ENCODE measurements around the gene SPTA1. TPM values are rescaled to one million over a fixed set of nuclear protein-coding genes. Genes with fewer than 3 reads are reported as not detected.
"Not testable (repeated sequence)": the region's sequence is repeated elsewhere in the genome, so short reads cannot be mapped to it uniquely, and the experiment has no call there.

Gene SPTA1
- total RNA-seq, 2 donors from 2014 or later: 0.56 to 0.62 TPM

DNA sequence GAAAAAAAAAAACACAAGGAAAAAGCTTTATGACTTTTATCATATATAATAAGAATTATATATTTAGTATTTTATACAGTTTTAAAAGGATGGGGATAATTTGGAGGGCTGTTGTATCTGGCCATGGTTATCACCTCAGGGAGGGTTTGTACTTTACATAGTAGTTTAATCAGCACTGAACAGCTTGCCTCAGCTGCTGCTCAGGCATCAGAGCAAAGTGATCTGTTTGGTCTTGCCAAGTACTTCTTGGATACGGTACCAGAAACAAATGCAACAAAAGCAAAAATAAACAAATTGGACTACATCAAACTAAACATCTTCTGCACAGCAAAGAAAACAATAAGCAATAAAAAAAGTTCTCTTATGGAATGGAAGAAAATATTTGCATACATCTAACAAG lies 2.6 kb upstream of the SPTA1 start:
- DNase-seq (ENCODE audit: low spot score): no peak
- intact Hi-C loops (cut with DNase I): no loop called here

GRCh38 chr1:158688343-158688742 lies 1.8 kb upstream of the SPTA1 start:
- DNase-seq (ENCODE audit: low spot score); intact Hi-C loops (cut with DNase I): not testable (repeated sequence)

DNA sequence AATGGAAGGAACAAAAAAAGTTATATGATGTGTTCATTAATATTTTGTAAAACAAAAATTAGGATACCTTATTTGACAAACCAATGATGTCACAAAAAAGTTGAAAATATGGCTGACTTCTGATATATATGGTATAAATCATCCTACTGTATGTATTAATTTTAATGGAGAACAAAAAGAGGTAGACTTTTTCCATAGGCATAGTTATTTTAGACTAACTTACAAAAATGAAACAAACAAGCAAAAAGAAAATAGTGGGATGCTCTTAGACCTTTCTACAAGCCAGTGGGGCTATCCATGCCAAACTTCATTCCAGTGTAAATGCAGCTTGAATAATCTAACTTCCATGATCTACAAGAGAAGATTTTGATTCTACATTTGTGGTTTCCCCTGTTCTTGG lies 522 bp upstream of the SPTA1 start:
- no peak for DNase-seq (ENCODE audit: low spot score)
- intact Hi-C loops (cut with DNase I): no loop called here

DNA sequence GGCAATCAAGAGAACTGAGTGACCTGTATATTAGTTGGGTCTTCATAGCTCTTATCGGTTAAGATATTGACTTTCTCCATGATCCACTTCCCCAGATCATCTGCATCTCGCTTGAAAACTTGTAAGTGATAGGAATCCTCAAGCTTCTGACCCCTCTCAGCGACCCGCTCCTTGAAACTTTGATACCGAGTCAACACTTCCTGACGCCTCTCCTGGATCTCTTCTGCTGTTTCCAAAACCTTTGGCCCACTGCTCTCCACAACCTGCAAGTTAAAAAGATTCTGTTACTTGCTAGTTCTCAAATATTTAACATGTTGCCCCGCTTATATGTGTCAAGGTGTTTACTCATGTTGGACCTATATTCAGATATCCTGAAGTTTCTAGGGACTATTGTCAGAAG lies 1.4 kb downstream of the SPTA1 start:
- no peak for DNase-seq (ENCODE audit: low spot score)
- intact Hi-C loops (cut with DNase I): no loop called here

DNA sequence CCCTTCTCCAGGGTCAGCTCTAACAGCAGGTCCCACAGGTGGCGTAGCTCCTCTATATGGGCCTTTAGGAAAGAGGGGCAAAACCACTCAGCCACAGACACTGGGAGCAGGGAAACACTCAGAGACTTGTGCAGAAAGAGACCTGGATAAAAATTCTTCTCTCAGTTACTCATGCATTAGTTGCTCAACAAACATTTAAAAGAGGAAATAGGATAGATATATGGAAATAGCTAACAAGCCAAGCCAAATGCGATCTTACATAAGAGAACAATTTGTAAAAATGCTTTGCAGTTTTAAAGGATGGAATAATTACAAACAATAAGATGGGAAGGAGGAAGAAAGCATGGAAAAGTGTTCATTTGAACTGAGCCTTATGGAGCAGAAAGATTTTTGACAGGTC lies 4.9 kb downstream of the SPTA1 start:
- intact Hi-C loops (cut with DNase I): loop anchor here in 1 of 2 donors (1.0 kb wide), 1 partner anchor 41 kb away; no protein-coding TSS in a partner anchor
- no peak for DNase-seq (ENCODE audit: low spot score)

DNA sequence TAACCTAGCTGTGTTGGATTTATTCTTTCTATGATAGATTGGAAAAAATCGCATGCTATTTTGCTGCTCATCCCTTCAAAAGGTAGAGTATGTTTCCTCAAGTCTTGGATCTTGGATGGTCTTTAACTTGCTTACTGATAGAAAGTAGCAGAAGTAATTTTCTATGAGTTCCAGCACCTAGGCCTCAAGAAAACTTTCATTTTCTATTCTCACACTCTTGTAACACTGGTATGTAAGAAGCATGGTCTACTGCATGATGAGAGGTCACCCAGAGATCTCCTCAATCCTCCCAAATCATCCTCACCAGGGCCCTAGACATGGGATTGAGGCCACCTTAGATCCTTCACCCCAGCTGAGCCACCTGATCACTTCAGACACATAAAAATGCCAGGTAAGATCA lies 7.2 kb downstream of the SPTA1 start:
- intact Hi-C loops (cut with DNase I): no loop called here

GRCh38 chr1:158675563-158676323 lies 10.8 kb downstream of the SPTA1 start:
- no peak for DNase-seq (ENCODE audit: low spot score)
- intact Hi-C loops (cut with DNase I): no loop called here

More for the DNA sequence above, 7.2 kb downstream of the SPTA1 start:
- DNase-seq (ENCODE audit: low spot score): no peak

DNA sequence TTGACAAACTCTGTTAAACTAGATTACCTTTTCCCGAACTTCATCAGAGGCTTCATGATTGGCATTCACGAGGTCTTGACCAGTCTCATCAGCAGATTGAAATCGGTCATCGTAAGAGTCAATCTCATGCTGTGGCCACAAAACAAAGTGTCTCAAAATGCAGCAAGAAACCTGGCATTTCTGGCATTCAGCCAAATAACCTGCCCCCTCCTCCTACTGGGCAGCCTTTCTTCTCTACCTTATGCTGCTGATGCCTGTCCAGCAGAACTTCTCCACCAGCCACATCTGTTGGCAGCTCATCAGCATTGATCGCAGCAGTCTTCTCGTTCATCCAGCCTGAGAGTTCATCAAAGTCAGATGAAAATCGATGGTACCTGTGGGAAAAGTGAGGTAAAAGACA lies 12.2 kb downstream of the SPTA1 start:
- no peak for DNase-seq (ENCODE audit: low spot score)
- intact Hi-C loops (cut with DNase I): no loop called here

- no peak for DNase-seq (ENCODE audit: low spot score)
- intact Hi-C loops (cut with DNase I): no loop called here
Measured at GRCh38 chr1:158666037-158666436, 20.5 kb downstream of the SPTA1 start.

DNA sequence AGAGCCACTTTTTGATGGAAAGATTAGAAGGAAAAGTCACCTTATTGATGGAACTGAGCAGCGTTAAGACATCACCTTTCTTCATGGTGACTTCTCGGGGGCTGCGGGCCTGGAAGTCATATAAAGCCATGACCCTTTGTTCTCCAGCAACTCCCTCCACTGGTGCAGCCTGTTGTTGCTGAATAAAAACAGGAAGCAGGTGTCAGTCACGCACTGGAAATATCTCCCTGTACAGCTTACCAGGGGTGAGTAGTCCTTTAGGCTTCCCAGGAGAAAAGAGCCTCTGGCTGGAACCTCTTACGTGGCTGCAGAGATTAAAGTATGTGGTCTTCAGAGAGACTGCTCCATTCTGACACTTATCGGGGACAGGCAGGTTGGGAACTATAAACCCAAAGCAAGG lies 31.9 kb downstream of the SPTA1 start:
- DNase-seq (ENCODE audit: low spot score): no peak
- intact Hi-C loops (cut with DNase I): no loop called here

DNA sequence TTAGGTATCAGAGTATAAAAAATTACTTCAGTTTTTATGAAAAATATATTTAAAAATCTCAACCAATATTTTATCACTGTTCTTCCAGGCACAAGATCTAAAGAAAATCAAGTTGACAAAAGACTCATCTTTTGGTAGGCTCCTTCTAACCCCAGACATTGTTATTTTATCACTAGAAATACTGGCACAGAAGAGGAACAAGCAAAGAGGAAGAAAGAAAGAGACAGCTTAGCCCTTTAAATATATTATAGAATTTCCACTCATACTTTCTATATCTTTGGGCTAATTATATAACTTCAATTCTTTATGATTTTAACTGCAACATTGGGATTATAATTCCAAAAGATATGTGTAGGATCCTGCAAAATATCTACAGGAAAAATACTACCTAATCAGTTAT lies 32.4 kb downstream of the SPTA1 start:
- DNase-seq (ENCODE audit: low spot score): no peak
- intact Hi-C loops (cut with DNase I): no loop called here

- intact Hi-C loops (cut with DNase I): no loop called here
- no peak for DNase-seq (ENCODE audit: low spot score)
Measured at GRCh38 chr1:158652721-158653334, 33.7 kb downstream of the SPTA1 start.

- intact Hi-C loops (cut with DNase I): no loop called here
- DNase-seq (ENCODE audit: low spot score): no peak
Measured at GRCh38 chr1:158649052-158649451, 37.5 kb downstream of the SPTA1 start.

DNA sequence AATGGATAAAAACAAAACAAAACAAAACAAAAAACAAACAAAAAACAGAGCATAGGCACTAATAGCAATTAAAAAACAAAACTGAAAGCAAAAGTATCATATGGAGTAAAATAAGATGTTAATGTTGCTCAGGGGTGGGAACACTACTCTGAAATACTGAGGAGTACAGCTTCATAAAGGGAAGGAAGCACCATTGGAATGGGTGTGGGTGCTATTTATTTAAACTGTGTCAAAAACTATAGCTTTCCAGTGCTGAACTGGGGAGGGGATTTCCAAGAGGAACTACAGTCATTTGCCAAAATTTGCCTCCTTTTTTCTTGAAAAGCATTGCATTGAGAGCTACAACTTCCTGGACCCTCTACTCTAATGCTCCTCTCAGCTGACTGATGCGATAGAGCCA lies 40.0 kb downstream of the SPTA1 start:
- no peak for DNase-seq (ENCODE audit: low spot score)
- intact Hi-C loops (cut with DNase I): no loop called here

DNA sequence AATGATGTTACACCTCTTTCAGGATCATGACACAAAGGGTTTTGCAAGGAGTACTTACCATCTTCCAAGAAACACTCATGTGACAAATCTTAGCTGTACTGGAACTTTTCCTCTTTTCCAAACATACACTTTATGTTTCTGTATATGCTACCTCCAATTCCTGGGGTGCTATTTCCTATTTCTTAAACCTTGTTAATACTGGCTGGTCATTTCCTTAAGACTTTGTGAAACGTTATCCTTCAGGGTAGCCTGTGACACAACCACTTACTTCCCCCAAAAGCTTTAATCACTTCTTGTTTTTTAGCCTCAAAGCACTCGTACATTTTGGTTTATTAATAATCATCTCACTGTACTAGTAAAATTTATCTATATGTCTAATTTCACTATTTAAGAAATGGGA lies 42.1 kb downstream of the SPTA1 start:
- DNase-seq (ENCODE audit: low spot score): no peak
- intact Hi-C loops (cut with DNase I): no loop called here

GRCh38 chr1:158638904-158639303 lies 47.6 kb downstream of the SPTA1 start:
- no peak for DNase-seq (ENCODE audit: low spot score)
- intact Hi-C loops (cut with DNase I): no loop called here

- no peak for DNase-seq (ENCODE audit: low spot score)
- intact Hi-C loops (cut with DNase I): no loop called here
Measured at GRCh38 chr1:158638146-158638545, 48.4 kb downstream of the SPTA1 start.

DNA sequence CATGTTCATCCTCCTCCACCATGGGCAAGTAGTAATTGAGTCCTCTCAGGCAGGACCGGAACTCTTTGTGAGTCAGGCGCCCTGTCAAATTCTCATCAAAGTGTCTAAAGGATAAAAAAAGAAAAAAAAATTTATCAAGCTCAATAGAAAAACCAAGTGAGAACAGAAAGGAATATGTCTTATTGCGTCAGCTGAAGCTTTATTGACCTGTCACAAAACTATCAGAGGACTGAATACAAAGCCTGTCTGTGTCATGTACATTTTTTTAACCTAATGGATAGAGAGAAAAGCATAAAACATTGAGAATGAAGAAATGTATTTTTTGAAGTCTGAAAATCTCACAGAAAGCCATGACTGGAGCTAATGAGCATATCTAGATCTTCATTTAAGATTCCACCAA lies 72.8 kb downstream of the SPTA1 start:
- DNase-seq (ENCODE audit: low spot score): no peak
- intact Hi-C loops (cut with DNase I): no loop called here

GRCh38 chr1:158611916-158612315 lies 74.6 kb downstream of the SPTA1 start:
- no peak for DNase-seq (ENCODE audit: low spot score)
- intact Hi-C loops (cut with DNase I): no loop called here

DNA sequence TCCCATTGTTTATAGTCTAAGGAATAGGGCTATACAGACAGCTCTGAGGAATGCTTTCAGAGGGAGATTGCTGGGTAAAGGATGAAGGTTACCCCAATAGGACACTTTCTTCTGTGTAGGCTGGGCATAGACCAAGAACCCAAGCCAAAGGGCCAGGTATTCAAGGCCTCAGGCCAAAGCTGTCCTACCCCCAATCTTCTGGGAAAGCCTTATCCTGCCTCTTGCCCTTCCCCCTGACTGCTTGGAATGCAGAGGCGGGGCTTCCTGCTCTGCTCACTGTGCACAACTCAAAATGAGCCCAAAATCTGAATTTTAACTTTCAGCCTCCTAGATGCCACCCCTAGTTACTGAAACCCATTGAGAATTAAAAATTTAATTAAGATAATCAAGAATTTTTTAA lies 79.2 kb downstream of the SPTA1 start:
- intact Hi-C loops (cut with DNase I): no loop called here
- DNase-seq (ENCODE audit: low spot score): no peak

- no peak for DNase-seq (ENCODE audit: low spot score)
- intact Hi-C loops (cut with DNase I): no loop called here
Measured at GRCh38 chr1:158604968-158605367, 81.5 kb downstream of the SPTA1 start, which contains the start of gene OR10Z1. Gene OR10Z1, plus strand, starts transcription at chr1:158605268. Its CDS starts 1,171 bp downstream, at chr1:158606439.

Data from posterior vena cava (tissue), 2 donors.